Tibial artery (tissue), 4 donors: ENCODE results near the gene MAD1L1.

Experiments
- DNase-seq, 2 donors: peaks; one replicate each; pipeline ENCODE4 v3.0.0-alpha.2; 2019
- H3K27ac ChIP-seq, 2 donors: fragments of 200-600 bp; sonication (generic) in 1 of 2; 1 replicate in 1 of 2; 2 replicates in 1 of 2; pipeline ENCODE4 v1.5.1; 2018 to 2019; ENCODE audit warnings: mild to moderate bottlenecking in 1 of 2
- H3K27me3 ChIP-seq, 2 donors: fragments of 200-600 bp; sonication (generic) in 1 of 2; one replicate each; pipeline versions ENCODE4 v1.5.1 to v1.6.0; 2016 to 2019
- H3K36me3 ChIP-seq, 3 donors: fragments of 200-600 bp; sonication (generic) in 2 of 3; one replicate each; pipeline ENCODE4 v1.5.1; 2016 to 2019; ENCODE audit warnings: mild to moderate bottlenecking in 2 of 3
- H3K4me1 ChIP-seq, 4 donors: fragments of 200-600 bp; sonication (generic) in 2 of 4; 1 replicate in 3 of 4; 2 replicates in 1 of 4; pipeline ENCODE4 v1.5.1; 2016 to 2019
- H3K4me3 ChIP-seq, 2 donors: fragments of 200-600 bp; sonication (generic) in 1 of 2; 1 replicate in 1 of 2; 2 replicates in 1 of 2; pipeline ENCODE4 v1.5.1; 2018 to 2019; ENCODE audit warnings: mild to moderate bottlenecking in 2 of 2
- H3K9me3 ChIP-seq, 3 donors: fragments of 200-600 bp; sonication (generic) in 1 of 3; one replicate each; pipeline ENCODE4 v1.5.1; 2016 to 2019
- CTCF ChIP-seq, 2 experiments: fragments of 200-600 bp in 1 of 2; fragments of 450-650 bp in 1 of 2; IDR thresholded peaks; one replicate each; pipeline ENCODE4 v1.5.1; 2017 to 2019; ENCODE audit warnings: antibody characterized with exemption in 2 of 2, mild to moderate bottlenecking in 1 of 2, moderate library complexity in 1 of 2
- intact Hi-C: fragments of 100-400 bp; cut with DNase I; formaldehyde crosslinking; loops from one replicate; pipeline ENCODE4 v1.15.0; 2023; ENCODE audit warnings: low total_unique reads

The MAD1L1 gene

GRCh38 chr7:2114052-2114451 lies 118.7 kb downstream of the MAD1L1 start:
- no peak overlapping the region for H3K27ac ChIP-seq
- H3K9me3 ChIP-seq, result no peaks in the 10 kb centered on the region
- DNase-seq, result no peak
- no peaks in the 10 kb centered on the region for H3K36me3 ChIP-seq
- no peak for TF ChIP-seq CTCF (IDR thresholded peaks at IDR 0.05)
- intact Hi-C loops, result loop anchor here (5.0 kb wide), 1 partner anchor 93 kb away; no protein-coding TSS in a partner anchor
- no peak overlapping the region for H3K4me3 ChIP-seq
- H3K4me1 ChIP-seq, result peaks cover 7 to 38% (median 31%) of the 10 kb centered on the region in 4 donors
- H3K27me3 ChIP-seq, result no peaks in the 10 kb centered on the region

GRCh38 chr7:2112261-2113198 lies 120.2 kb downstream of the MAD1L1 start:
- intact Hi-C loops, result loop anchor here (5.0 kb wide), 1 partner anchor 95 kb away; no protein-coding TSS in a partner anchor
- no peak overlapping the region for H3K27ac ChIP-seq
- H3K4me1 ChIP-seq, result peaks cover 7 to 43% (median 33%) of the 10 kb centered on the region in 4 donors
- no peak overlapping the region for H3K4me3 ChIP-seq
- no peaks in the 10 kb centered on the region for H3K27me3 ChIP-seq
- no peak for TF ChIP-seq CTCF (IDR thresholded peaks at IDR 0.05)
- no peaks in the 10 kb centered on the region for H3K9me3 ChIP-seq
- no peak for DNase-seq
- no peaks in the 10 kb centered on the region for H3K36me3 ChIP-seq

- no peak for DNase-seq
- H3K27me3 ChIP-seq, result no peaks in the 10 kb centered on the region
- H3K9me3 ChIP-seq, result no peaks in the 10 kb centered on the region
- intact Hi-C loops, result loop anchor here (5.0 kb wide), 1 partner anchor 96 kb away; no protein-coding TSS in a partner anchor
- TF ChIP-seq CTCF (IDR thresholded peaks at IDR 0.05), result no peak
- H3K4me3 ChIP-seq, result no peak overlapping the region
- H3K36me3 ChIP-seq, result no peaks in the 10 kb centered on the region
- peaks cover 7 to 35% (median 25%) of the 10 kb centered on the region in 4 donors for H3K4me1 ChIP-seq
- H3K27ac ChIP-seq, result no peak overlapping the region
Observed at GRCh38 chr7:2111568-2111967, 121.2 kb downstream of the MAD1L1 start.

- no peak for DNase-seq
- Histone ChIP-seq H3K9me3 (no peaks in the 10 kb centered on the region), H3K36me3 (no peaks in the 10 kb centered on the region), H3K4me1 (peaks cover 7 to 27% (median 17%) of the 10 kb centered on the region in 4 donors), H3K4me3 (no peak overlapping the region), H3K27ac (no peak overlapping the region), H3K27me3 (no peaks in the 10 kb centered on the region)
- no peak for TF ChIP-seq CTCF (IDR thresholded peaks at IDR 0.05)
- intact Hi-C loops, result loop anchor here (5.0 kb wide), 1 partner anchor 96 kb away; no protein-coding TSS in a partner anchor
Observed at GRCh38 chr7:2110610-2111396, 121.9 kb downstream of the MAD1L1 start.

GRCh38 chr7:2109936-2110609 lies 122.7 kb downstream of the MAD1L1 start:
- peaks cover 6 to 22% (median 14%) of the 10 kb centered on the region in 4 donors for H3K4me1 ChIP-seq
- intact Hi-C loops, result loop anchor here (5.0 kb wide), 1 partner anchor 97 kb away; no protein-coding TSS in a partner anchor
- H3K36me3 ChIP-seq, result no peaks in the 10 kb centered on the region
- TF ChIP-seq CTCF (IDR thresholded peaks at IDR 0.05), result no peak
- H3K4me3 ChIP-seq, result no peak overlapping the region
- no peak overlapping the region for H3K27ac ChIP-seq
- H3K9me3 ChIP-seq, result no peaks in the 10 kb centered on the region
- no peaks in the 10 kb centered on the region for H3K27me3 ChIP-seq
- DNase-seq, result no peak
